BJ (cell line): ENCODE data around the gene DMD. TPM values are rescaled to one million over a fixed set of nuclear protein-coding genes. Genes with fewer than 3 reads are reported as not detected.

Source experiments
- CTCF ChIA-PET: fragments of 350-600 bp; formaldehyde crosslinking; extraction: SDS; loops from one replicate; lab custom pipeline; 2021; ENCODE audit warnings: antibody characterized with exemption, inconsistent platforms; lab: Yijun Ruan, JAX
- POLR2A ChIA-PET: fragments of 300-600 bp; sonication (Branson Sonifier 250); formaldehyde crosslinking; extraction: SDS; loops from one replicate; lab custom pipeline; 2021; ENCODE audit warnings: antibody characterized with exemption; lab: Charles Lee
- DNase-seq: peaks from one replicate; pipeline ENCODE4 v3.0.0-alpha.2; 2011; ENCODE audit warnings: low read depth
- H3K27me3 ChIP-seq: 2 replicates; pipeline ENCODE4 v1.6.0; 2011; ENCODE audit warnings: low read length; ENCODE audit not compliant: control insufficient read depth, insufficient read depth
- H3K36me3 ChIP-seq: 2 replicates; pipeline ENCODE4 v1.5.1; 2011; ENCODE audit warnings: low read length; ENCODE audit not compliant: control insufficient read depth, insufficient read depth
- H3K4me3 ChIP-seq: 2 replicates; pipeline ENCODE4 v1.5.1; 2011; ENCODE audit warnings: low read depth, mild to moderate bottlenecking, control low read depth, low read length
- CTCF ChIP-seq: IDR thresholded peaks from 2 replicates; pipeline ENCODE4 v1.5.1; 2011; ENCODE audit warnings: low read depth, mild to moderate bottlenecking, control low read depth, inconsistent platforms, low read length, moderate library complexity; ENCODE audit not compliant: insufficient read depth
- polyA plus RNA-seq: library from polyadenylated mRNA; depleted of rRNA; stranded (reverse); fragments of >200 nt; gene quantifications from 2 replicates; pipeline ENCODE4 v1.2.3, GENCODE V29; 2011

Gene DMD
- polyA plus RNA-seq, 1 experiment, result 12.5 TPM

GRCh38 chrX:32798990-32799389, 412.4 kb downstream of the DMD start:
- ChIA-PET CTCF (no interaction called here), POLR2A (no interaction called here)
- TF ChIP-seq CTCF, result no peak
- Histone ChIP-seq H3K36me3 (no peaks in the 10 kb centered on the region), H3K4me3 (no peak overlapping the region), H3K27me3 (no peaks in the 10 kb centered on the region)
- no peak for DNase-seq

- H3K36me3 ChIP-seq, result no peaks in the 10 kb centered on the region
- no peak for DNase-seq
- CTCF ChIA-PET, result no interaction called here
- TF ChIP-seq CTCF, result no peak
- H3K27me3 ChIP-seq, result no peaks in the 10 kb centered on the region
- no peak overlapping the region for H3K4me3 ChIP-seq
- POLR2A ChIA-PET, result no interaction called here
These were observed 422.4 kb downstream of the DMD start for GRCh38 chrX:32788936-32789335.

GRCh38 chrX:32780109-32780508, 431.2 kb downstream of the DMD start:
- no peak overlapping the region for H3K4me3 ChIP-seq
- TF ChIP-seq CTCF, result no peak
- no peak for DNase-seq
- H3K36me3 ChIP-seq, result no peaks in the 10 kb centered on the region
- no peaks in the 10 kb centered on the region for H3K27me3 ChIP-seq
- POLR2A ChIA-PET, result no interaction called here
- CTCF ChIA-PET, result no interaction called here

- no peak for DNase-seq
- Histone ChIP-seq H3K4me3 (no peak overlapping the region), H3K27me3 (no peaks in the 10 kb centered on the region), H3K36me3 (no peaks in the 10 kb centered on the region)
- TF ChIP-seq CTCF, result no peak
- ChIA-PET CTCF (no interaction called here), POLR2A (no interaction called here)
These were observed 432.4 kb downstream of the DMD start for GRCh38 chrX:32778965-32779364.

- DNase-seq, result no peak
- Histone ChIP-seq H3K36me3 (no peaks in the 10 kb centered on the region), H3K4me3 (no peak overlapping the region), H3K27me3 (no peaks in the 10 kb centered on the region)
- ChIA-PET POLR2A (no interaction called here), CTCF (no interaction called here)
- TF ChIP-seq CTCF, result no peak
These were observed 436.4 kb downstream of the DMD start for GRCh38 chrX:32774966-32775365.
